B cell (primary cell): Measurements from ENCODE around the gene TMEM98. TPM values are rescaled to one million over a fixed set of nuclear protein-coding genes. Genes with fewer than 3 reads are reported as not detected.

ENCODE experiments used
- ATAC-seq: fragments of 200-7000 bp; cut with Tn5 transposase; one replicate; pipeline ENCODE4 v1.10.0; 2021; ENCODE audit warnings: low read depth, mild to moderate bottlenecking, moderate number of reproducible peaks, moderate library complexity
- CTCF ChIA-PET: fragments of 350-600 bp; sonication (Branson Sonifier 250); formaldehyde crosslinking; loops from one replicate; lab custom pipeline; 2021; ENCODE audit warnings: antibody characterized with exemption, inconsistent platforms; lab: Charles Lee
- POLR2A ChIA-PET: fragments of 350-600 bp; sonication (Branson Sonifier 250); formaldehyde crosslinking; loops from one replicate; lab custom pipeline; 2021; ENCODE audit warnings: antibody characterized with exemption; lab: Charles Lee
- DNase-seq: peaks from one replicate; pipeline ENCODE4 v3.0.0; 2013
- H2AFZ ChIP-seq: 2 replicates; pipeline ENCODE4 v1.6.1; 2012; ENCODE audit warnings: mild to moderate bottlenecking, low read depth, low read length; ENCODE audit not compliant: insufficient read depth, poor library complexity, severe bottlenecking
- H3K27ac ChIP-seq, 2 donors: 1 replicate in 1 of 2; 2 replicates in 1 of 2; pipeline ENCODE4 v1.5.1; 2012 to 2013; ENCODE audit warnings: low read length in 2 of 2, mild to moderate bottlenecking in 2 of 2, moderate library complexity in 1 of 2
- H3K27me3 ChIP-seq, 4 experiments: fragments of 200-600 bp in 1 of 4; sonication (generic) in 1 of 4; replicated peaks in 1 of 4; 1 replicate in 2 of 4; 2 replicates in 2 of 4; pipeline versions ENCODE4 v1.6.1 to v1.7.0; 2013 to 2016; ENCODE audit warnings: low read length in 3 of 4, mild to moderate bottlenecking in 2 of 4, mixed read lengths in 1 of 4, moderate library complexity in 1 of 4; ENCODE audit not compliant: insufficient read depth in 4 of 4, control insufficient read depth in 3 of 4; ENCODE audit errors: control extremely low read depth in 1 of 4
- H3K36me3 ChIP-seq, 2 experiments: replicated peaks in 1 of 2; 1 replicate in 1 of 2; 2 replicates in 1 of 2; pipeline versions ENCODE4 v1.6.1 to v1.7.1; 2013; ENCODE audit warnings: low read length in 1 of 2; ENCODE audit not compliant: insufficient read depth in 2 of 2, control insufficient read depth in 1 of 2; ENCODE audit errors: control extremely low read depth in 1 of 2, extremely low read depth in 1 of 2
- H3K4me1 ChIP-seq, 2 donors: fragments of 200-600 bp in 1 of 2; sonication (generic) in 1 of 2; 1 replicate in 1 of 2; 2 replicates in 1 of 2; pipeline versions ENCODE4 v1.5.1 to v1.6.1; 2013 to 2017; ENCODE audit warnings: low read length in 2 of 2; ENCODE audit not compliant: control insufficient read depth in 2 of 2, insufficient read depth in 2 of 2
- H3K4me2 ChIP-seq: replicated peaks from 2 replicates; pipeline ENCODE3; 2012; ENCODE audit warnings: mild to moderate bottlenecking, low read depth, low read length; ENCODE audit not compliant: poor library complexity, severe bottlenecking
- H3K4me3 ChIP-seq, 5 experiments: fragments of 200-600 bp in 1 of 5; sonication (generic) in 1 of 5; 1 replicate in 3 of 5; 2 replicates in 2 of 5; pipeline versions ENCODE4 v1.5.1 to v1.7.0; 2011 to 2016; ENCODE audit warnings: low read length in 4 of 5, mild to moderate bottlenecking in 4 of 5, low read depth in 2 of 5, control low read depth in 1 of 5, moderate library complexity in 1 of 5; ENCODE audit not compliant: insufficient read depth in 1 of 5; ENCODE audit errors: control extremely low read depth in 1 of 5, extremely low read depth in 1 of 5
- H3K79me2 ChIP-seq: fragments of 200-600 bp; sonication (generic); one replicate; pipeline ENCODE4 v1.6.0; 2016; ENCODE audit warnings: low read length; ENCODE audit not compliant: control insufficient read depth, insufficient read depth
- H3K9ac ChIP-seq: fragments of 200-600 bp; sonication (generic); 2 replicates; pipeline ENCODE4 v1.6.1; 2017; ENCODE audit warnings: mild to moderate bottlenecking, low read length, moderate library complexity
- H3K9me3 ChIP-seq, 3 donors: one replicate each; pipeline versions ENCODE4 v1.6.1 to v1.7.1; 2013; ENCODE audit warnings: low read length in 2 of 3; ENCODE audit not compliant: control insufficient read depth in 2 of 3, insufficient read depth in 1 of 3; ENCODE audit errors: control extremely low read depth in 1 of 3
- H4K20me1 ChIP-seq: 2 replicates; pipeline ENCODE4 v1.6.0; 2012; ENCODE audit warnings: mild to moderate bottlenecking, low read length; ENCODE audit not compliant: insufficient read depth, control insufficient read depth, poor library complexity, severe bottlenecking
- H3K27ac Mint-ChIP-seq: one replicate; pipeline ENCODE4 v1.8.0; 2021; ENCODE audit warnings: mixed read lengths
- H3K27me3 Mint-ChIP-seq: one replicate; pipeline ENCODE4 v1.8.0; 2021; ENCODE audit warnings: mixed read lengths
- H3K4me1 Mint-ChIP-seq: one replicate; pipeline ENCODE4 v1.8.0; 2021; ENCODE audit warnings: mixed read lengths
- H3K4me3 Mint-ChIP-seq: one replicate; pipeline ENCODE4 v1.8.0; 2021; ENCODE audit warnings: mixed read lengths
- H3K9me3 Mint-ChIP-seq: one replicate; pipeline ENCODE4 v1.8.0; 2022; ENCODE audit warnings: mixed read lengths; ENCODE audit not compliant: insufficient read depth
- EZH2 ChIP-seq: IDR thresholded peaks from 2 replicates; pipeline ENCODE4 v1.6.1; 2012; ENCODE audit warnings: borderline replicate concordance, low read depth, mild to moderate bottlenecking, moderate library complexity, low read length; ENCODE audit not compliant: insufficient read depth, poor library complexity, severe bottlenecking
- WGBS: methylation state at CpG from one replicate; pipeline ENCODE4 v1.1.5; 2013; ENCODE audit warnings: missing lambda C conversion rate; ENCODE audit not compliant: insufficient coverage; 5-methylcytosine and 5-hydroxymethylcytosine counted together
- intact Hi-C: fragments of 100-400 bp; cut with micrococcal nuclease; formaldehyde crosslinking; loops from one replicate; pipeline ENCODE4 v1.10.0; 2022
- polyA plus RNA-seq: library from polyadenylated mRNA; depleted of rRNA; stranded (reverse); fragments of >200 nt; gene quantifications from 2 replicates; pipeline ENCODE4 v1.2.3, GENCODE V29; 2012
- total RNA-seq, 2 donors: library from RNA; stranded (reverse); fragments of 120-200 nt in 1 of 2; gene quantifications; 1 replicate in 1 of 2; 2 replicates in 1 of 2; pipeline versions ENCODE4 v1.2.3 to v1.2.4, GENCODE V29; 2013 to 2022
- TF ChIP-seq, protein P1 (sequence below): fragments of 200-600 bp; IDR thresholded peaks from one replicate; pipeline ENCODE4 v1.8.0; 2022; ENCODE audit warnings: antibody characterized with exemption, mild to moderate bottlenecking

The TMEM98 gene
- total and polyA plus RNA-seq, 2 donors (not counting 1 experiment from before 2014, with no cell fraction given) = not detected

DNA sequence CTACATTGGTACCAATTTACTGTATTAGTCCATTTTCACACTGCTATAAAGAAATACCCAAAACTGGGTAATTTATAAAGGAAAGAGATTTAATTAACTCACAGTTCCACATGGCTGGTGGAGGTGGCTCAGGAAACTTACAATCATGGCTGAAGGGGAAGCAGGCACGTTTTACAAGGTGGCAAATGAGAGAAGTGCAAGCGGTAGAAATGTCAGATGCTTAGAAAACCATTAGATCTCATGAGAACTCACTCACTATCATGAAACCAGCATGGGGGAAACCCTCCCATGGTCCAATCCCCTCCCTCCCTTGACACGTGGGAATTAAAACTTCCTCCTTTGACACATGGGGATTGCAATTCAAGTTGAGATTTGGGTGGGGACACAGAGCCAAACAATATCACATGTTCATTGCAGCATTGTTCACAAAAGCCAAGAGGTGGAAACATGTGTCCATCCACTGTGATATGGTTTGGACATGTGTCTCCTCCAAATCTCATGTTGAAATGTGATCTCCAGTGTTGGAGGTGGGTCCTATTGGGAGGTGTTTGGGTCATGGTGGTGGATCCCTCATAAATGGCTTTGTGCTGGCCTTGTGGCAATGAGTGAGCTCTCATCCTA lies 60.6 kb downstream of the TMEM98 start:
- H4K20me1 ChIP-seq = no peaks in the 10 kb centered on the region
- H3K4me2 ChIP-seq = no peak overlapping the region
- ChIA-PET CTCF (no interaction called here), POLR2A (no interaction called here)
- DNase-seq (no peak), ATAC-seq (no peak)
- no peak overlapping the region for H3K27ac ChIP-seq
- peaks cover 1 to 23% (median 14%) of the 10 kb centered on the region in 3 donors for H3K9me3 ChIP-seq
- Mint-ChIP-seq H3K9me3 (peaks cover 5% of the 10 kb centered on the region), H3K4me1 (peaks cover 3% of the 10 kb centered on the region), H3K27me3 (peaks cover 7% of the 10 kb centered on the region), H3K27ac (no peak overlapping the region), H3K4me3 (no peak overlapping the region)
- H3K4me1 ChIP-seq = no peaks in the 10 kb centered on the region
- no CpG with 5 or more reads among the region's 3 CpGs for WGBS
- H3K79me2 ChIP-seq = no peaks in the 10 kb centered on the region
- TF ChIP-seq EZH2 = no peak
- TF ChIP-seq, protein P1, sequence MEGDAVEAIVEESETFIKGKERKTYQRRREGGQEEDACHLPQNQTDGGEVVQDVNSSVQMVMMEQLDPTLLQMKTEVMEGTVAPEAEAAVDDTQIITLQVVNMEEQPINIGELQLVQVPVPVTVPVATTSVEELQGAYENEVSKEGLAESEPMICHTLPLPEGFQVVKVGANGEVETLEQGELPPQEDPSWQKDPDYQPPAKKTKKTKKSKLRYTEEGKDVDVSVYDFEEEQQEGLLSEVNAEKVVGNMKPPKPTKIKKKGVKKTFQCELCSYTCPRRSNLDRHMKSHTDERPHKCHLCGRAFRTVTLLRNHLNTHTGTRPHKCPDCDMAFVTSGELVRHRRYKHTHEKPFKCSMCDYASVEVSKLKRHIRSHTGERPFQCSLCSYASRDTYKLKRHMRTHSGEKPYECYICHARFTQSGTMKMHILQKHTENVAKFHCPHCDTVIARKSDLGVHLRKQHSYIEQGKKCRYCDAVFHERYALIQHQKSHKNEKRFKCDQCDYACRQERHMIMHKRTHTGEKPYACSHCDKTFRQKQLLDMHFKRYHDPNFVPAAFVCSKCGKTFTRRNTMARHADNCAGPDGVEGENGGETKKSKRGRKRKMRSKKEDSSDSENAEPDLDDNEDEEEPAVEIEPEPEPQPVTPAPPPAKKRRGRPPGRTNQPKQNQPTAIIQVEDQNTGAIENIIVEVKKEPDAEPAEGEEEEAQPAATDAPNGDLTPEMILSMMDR = no peak
- H3K27me3 ChIP-seq = no peaks in the 10 kb centered on the region
- no peak overlapping the region for H3K4me3 ChIP-seq
- no peak overlapping the region for H2AFZ ChIP-seq
- H3K36me3 ChIP-seq = no peaks in the 10 kb centered on the region
- intact Hi-C loops = no loop called here
- no peak overlapping the region for H3K9ac ChIP-seq

- H3K4me1 ChIP-seq = no peaks in the 10 kb centered on the region
- H3K79me2 ChIP-seq = no peaks in the 10 kb centered on the region
- ATAC-seq (no peak), DNase-seq (no peak)
- peaks cover 0 to under 1% (median 0%) of the 10 kb centered on the region in 4 experiments for H3K27me3 ChIP-seq
- no peak overlapping the region for H3K4me2 ChIP-seq
- H3K9me3 ChIP-seq = peaks cover 1 to 13% (median 10%) of the 10 kb centered on the region in 3 donors
- TF ChIP-seq, protein P1 = no peak
- no peak for TF ChIP-seq EZH2
- no peaks in the 10 kb centered on the region for H4K20me1 ChIP-seq
- H3K4me3 ChIP-seq = no peak overlapping the region
- Mint-ChIP-seq H3K9me3 (peaks cover 5% of the 10 kb centered on the region), H3K4me1 (no peaks in the 10 kb centered on the region), H3K27me3 (peaks cover 18% of the 10 kb centered on the region), H3K27ac (no peak overlapping the region), H3K4me3 (no peak overlapping the region)
- no peak overlapping the region for H3K27ac ChIP-seq
- POLR2A ChIA-PET = no interaction called here
- WGBS = 90% methylated on average over 10 of the region's 13 CpGs
- no peaks in the 10 kb centered on the region for H3K36me3 ChIP-seq
- intact Hi-C loops = no loop called here
- H2AFZ ChIP-seq = no peak overlapping the region
- H3K9ac ChIP-seq = no peak overlapping the region
- CTCF ChIA-PET = interaction anchor here (0.7 kb wide), 1 partner anchor 13 kb away, joined by 4 read pairs; no protein-coding TSS in a partner anchor
These were observed 64.5 kb downstream of the TMEM98 start for GRCh38 chr17:32992321-32993033.
